HEK293 (cell line): ENCODE results near the gene DHX40.

Experiments
- HOXD13 ChIP-seq: sonication (generic); formaldehyde crosslinking; IDR thresholded peaks from 2 replicates; pipeline ENCODE4 v1.8.0; 2022; ENCODE audit warnings: missing genetic modification reagents, borderline replicate concordance
- SP7 ChIP-seq: fragments of 450-650 bp; formaldehyde crosslinking; IDR thresholded peaks from 2 replicates; pipeline ENCODE4 v1.5.1; 2016; ENCODE audit warnings: missing biosample characterization, missing genetic modification characterization
- ZBTB21 ChIP-seq: fragments of 450-650 bp; formaldehyde crosslinking; IDR thresholded peaks from 2 replicates; pipeline ENCODE4 v1.5.1; 2017; ENCODE audit warnings: missing biosample characterization, missing genetic modification characterization
- ZBTB8A ChIP-seq: fragments of 450-650 bp; formaldehyde crosslinking; IDR thresholded peaks from 2 replicates; pipeline ENCODE4 v1.5.1; 2016; ENCODE audit warnings: missing biosample characterization, missing genetic modification characterization
- ZEB2 ChIP-seq: fragments of 450-650 bp; formaldehyde crosslinking; IDR thresholded peaks from 2 replicates; pipeline ENCODE4 v1.5.1; 2016; ENCODE audit warnings: missing biosample characterization, missing genetic modification characterization
- ZFHX2 ChIP-seq: fragments of 450-650 bp; formaldehyde crosslinking; conservative IDR thresholded peaks from 2 replicates; pipeline ENCODE4 v1.5.1; 2016; ENCODE audit warnings: missing biosample characterization, missing genetic modification characterization
- ZFP37 ChIP-seq: fragments of 450-650 bp; formaldehyde crosslinking; IDR thresholded peaks from 2 replicates; pipeline ENCODE4 v1.5.1; 2016; ENCODE audit warnings: missing biosample characterization, missing genetic modification characterization
- ZNF114 ChIP-seq: fragments of 450-650 bp; formaldehyde crosslinking; IDR thresholded peaks from 2 replicates; pipeline ENCODE4 v1.5.0; 2017; ENCODE audit warnings: missing biosample characterization, missing genetic modification characterization
- ZNF121 ChIP-seq: fragments of 450-650 bp; formaldehyde crosslinking; IDR thresholded peaks from 2 replicates; pipeline ENCODE4 v1.5.1; 2016; ENCODE audit warnings: missing biosample characterization, missing genetic modification characterization
- ZNF214 ChIP-seq: fragments of 450-650 bp; formaldehyde crosslinking; IDR thresholded peaks from 2 replicates; pipeline ENCODE4 v1.5.1; 2017; ENCODE audit warnings: missing biosample characterization, mild to moderate bottlenecking, missing genetic modification characterization, borderline replicate concordance
- ZNF24 ChIP-seq: fragments of 450-650 bp; formaldehyde crosslinking; IDR thresholded peaks from 2 replicates; pipeline ENCODE4 v1.5.1; 2016; ENCODE audit warnings: missing biosample characterization, missing genetic modification characterization
- ZNF335 ChIP-seq: fragments of 450-650 bp; formaldehyde crosslinking; conservative IDR thresholded peaks from 2 replicates; pipeline ENCODE4 v1.5.1; 2016; ENCODE audit warnings: missing biosample characterization, missing genetic modification characterization
- ZNF426 ChIP-seq: fragments of 450-650 bp; formaldehyde crosslinking; IDR thresholded peaks from 2 replicates; pipeline ENCODE4 v1.5.1; 2017; ENCODE audit warnings: missing biosample characterization, missing genetic modification characterization, mild to moderate bottlenecking, inconsistent platforms, moderate library complexity
- ZNF600 ChIP-seq: fragments of 450-650 bp; formaldehyde crosslinking; IDR thresholded peaks from 2 replicates; pipeline ENCODE4 v1.5.1; 2016; ENCODE audit warnings: missing biosample characterization, missing genetic modification characterization
- ZNF654 ChIP-seq: fragments of 450-650 bp; formaldehyde crosslinking; IDR thresholded peaks from 2 replicates; pipeline ENCODE4 v1.5.1; 2016; ENCODE audit warnings: low read depth, missing biosample characterization, missing genetic modification characterization
- ZNF76 ChIP-seq: fragments of 450-650 bp; formaldehyde crosslinking; IDR thresholded peaks from 2 replicates; pipeline ENCODE4; 2016; ENCODE audit warnings: low read depth, missing biosample characterization, missing genetic modification characterization, borderline replicate concordance
- ZNF830 ChIP-seq: fragments of 450-650 bp; IDR thresholded peaks from 2 replicates; pipeline ENCODE4 v1.5.0; 2018; ENCODE audit warnings: missing biosample characterization, missing genetic modification characterization, low read depth, mild to moderate bottlenecking, moderate library complexity
- ZNF843 ChIP-seq: fragments of 450-650 bp; formaldehyde crosslinking; IDR thresholded peaks from 2 replicates; pipeline ENCODE4 v1.5.1; 2016; ENCODE audit warnings: missing biosample characterization, missing genetic modification characterization
- ZSCAN23 ChIP-seq: fragments of 450-650 bp; formaldehyde crosslinking; IDR thresholded peaks from 2 replicates; pipeline ENCODE4 v1.5.1; 2016; ENCODE audit warnings: missing biosample characterization, missing genetic modification characterization
- ZXDB ChIP-seq: fragments of 450-650 bp; formaldehyde crosslinking; IDR thresholded peaks from 2 replicates; pipeline ENCODE4 v1.5.1; 2016; ENCODE audit warnings: missing biosample characterization, missing genetic modification characterization
- TF ChIP-seq, protein P1 (sequence below): fragments of 450-650 bp; formaldehyde crosslinking; IDR thresholded peaks from 2 replicates; pipeline ENCODE4; 2016; ENCODE audit warnings: missing biosample characterization, missing genetic modification characterization
- TF ChIP-seq, protein P2 (sequence below): fragments of 450-650 bp; formaldehyde crosslinking; IDR thresholded peaks from 2 replicates; pipeline ENCODE4 v1.5.1; 2016; ENCODE audit warnings: missing biosample characterization, missing genetic modification characterization, borderline replicate concordance
- TF ChIP-seq, protein P3 (sequence below): fragments of 450-650 bp; formaldehyde crosslinking; IDR thresholded peaks from 2 replicates; pipeline ENCODE4 v1.5.1; 2017; ENCODE audit warnings: missing biosample characterization, missing genetic modification characterization
- TF ChIP-seq, protein P4 (sequence below): fragments of 450-650 bp; formaldehyde crosslinking; optimal IDR thresholded peaks from 2 replicates; pipeline ENCODE3; 2016; ENCODE audit warnings: missing biosample characterization, mild to moderate bottlenecking, missing genetic modification characterization
- TF ChIP-seq, protein P5 (sequence below): fragments of 450-650 bp; formaldehyde crosslinking; IDR thresholded peaks from 2 replicates; pipeline ENCODE4 v1.5.1; 2017; ENCODE audit warnings: missing biosample characterization, missing genetic modification characterization
- TF ChIP-seq, protein P6 (sequence below): fragments of 450-650 bp; formaldehyde crosslinking; IDR thresholded peaks from 2 replicates; pipeline ENCODE4 v1.5.1; 2016; ENCODE audit warnings: missing biosample characterization, missing genetic modification characterization
- TF ChIP-seq, protein P7 (sequence below): fragments of 450-650 bp; formaldehyde crosslinking; IDR thresholded peaks from 2 replicates; pipeline ENCODE4 v1.5.1; 2017; ENCODE audit warnings: missing biosample characterization, missing genetic modification characterization
- TF ChIP-seq, protein P8 (sequence below): fragments of 450-650 bp; IDR thresholded peaks from 2 replicates; pipeline ENCODE4 v1.5.1; 2018; ENCODE audit warnings: missing biosample characterization, mild to moderate bottlenecking, missing genetic modification characterization

Gene DHX40

DNA sequence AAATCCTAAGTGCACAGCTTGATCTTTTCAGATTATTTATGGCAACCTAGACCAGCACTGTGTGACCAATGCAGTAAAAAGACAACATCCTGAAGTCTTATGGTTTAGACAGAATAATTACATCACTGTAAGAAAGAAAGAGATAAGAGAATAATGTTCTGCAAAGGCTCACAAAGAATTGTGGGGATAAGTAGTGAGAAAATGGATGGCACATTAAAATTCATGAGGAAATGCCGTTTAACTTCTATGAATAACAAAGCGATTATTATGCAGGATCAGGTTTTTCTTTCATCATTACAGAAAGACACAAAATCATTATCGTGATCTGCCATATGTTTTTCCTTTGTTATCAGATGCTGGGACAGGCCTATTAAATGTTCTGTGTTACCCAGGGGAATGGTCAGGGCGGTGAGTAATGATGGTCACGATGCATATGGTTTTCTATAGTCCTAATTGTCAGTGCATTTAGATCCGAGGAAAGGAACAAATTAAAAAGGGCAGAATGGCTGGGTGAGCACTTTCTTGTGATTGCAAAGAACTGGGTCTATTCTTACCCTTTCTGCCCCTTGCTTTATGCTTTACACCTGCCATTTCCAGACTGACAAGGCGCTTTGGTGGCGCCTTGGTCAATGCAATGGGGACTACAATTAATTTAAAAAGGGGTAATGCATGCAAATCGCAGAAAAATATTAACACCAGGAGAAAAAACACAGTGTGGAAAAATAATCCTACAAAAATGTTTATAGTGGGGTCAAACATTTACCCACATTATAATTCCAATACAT is 18.1 kb upstream of the DHX40 start (continued):
- TF ChIP-seq, protein P1, sequence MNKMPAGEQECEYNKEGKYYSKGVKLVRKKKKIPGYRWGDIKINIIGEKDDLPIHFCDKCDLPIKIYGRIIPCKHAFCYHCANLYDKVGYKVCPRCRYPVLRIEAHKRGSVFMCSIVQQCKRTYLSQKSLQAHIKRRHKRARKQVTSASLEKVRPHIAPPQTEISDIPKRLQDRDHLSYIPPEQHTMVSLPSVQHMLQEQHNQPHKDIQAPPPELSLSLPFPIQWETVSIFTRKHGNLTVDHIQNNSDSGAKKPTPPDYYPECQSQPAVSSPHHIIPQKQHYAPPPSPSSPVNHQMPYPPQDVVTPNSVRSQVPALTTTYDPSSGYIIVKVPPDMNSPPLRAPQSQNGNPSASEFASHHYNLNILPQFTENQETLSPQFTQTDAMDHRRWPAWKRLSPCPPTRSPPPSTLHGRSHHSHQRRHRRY (tag by site-specific recombination): no peak
- TF ChIP-seq ZNF114 (tag by site-specific recombination) (no peak), ZSCAN23 (tag by site-specific recombination) (peak; percentile 95), HOXD13 (CRISPR knock-in tag) (no peak), ZNF600 (tag by site-specific recombination) (peak; percentile 93), ZNF426 (no peak), ZFHX2 (tag by site-specific recombination) (no peak), ZXDB (tag by site-specific recombination) (peak; percentile 66), ZNF830 (tag by site-specific recombination) (no peak), ZBTB8A (tag by site-specific recombination) (0 out of 2 replicates have a peak, but pooled peaks have one; percentile 18), ZNF335 (tag by site-specific recombination) (peak; percentile 46), SP7 (peak; percentile 97), ZFP37 (tag by site-specific recombination) (no peak), ZNF76 (peak; percentile 56; the same call in 1 of the 2 replicates), ZNF214 (tag by site-specific recombination) (no peak), ZNF24 (tag by site-specific recombination) (peak; percentile 89), ZBTB21 (tag by site-specific recombination) (peak; percentile 44; the same call in 1 of the 2 replicates), ZNF654 (no peak), ZEB2 (tag by site-specific recombination) (peak; percentile 91), ZNF121 (tag by site-specific recombination) (no peak), ZNF843 (tag by site-specific recombination) (peak; percentile 86; the same call in 1 of the 2 replicates)
- TF ChIP-seq, protein P2, sequence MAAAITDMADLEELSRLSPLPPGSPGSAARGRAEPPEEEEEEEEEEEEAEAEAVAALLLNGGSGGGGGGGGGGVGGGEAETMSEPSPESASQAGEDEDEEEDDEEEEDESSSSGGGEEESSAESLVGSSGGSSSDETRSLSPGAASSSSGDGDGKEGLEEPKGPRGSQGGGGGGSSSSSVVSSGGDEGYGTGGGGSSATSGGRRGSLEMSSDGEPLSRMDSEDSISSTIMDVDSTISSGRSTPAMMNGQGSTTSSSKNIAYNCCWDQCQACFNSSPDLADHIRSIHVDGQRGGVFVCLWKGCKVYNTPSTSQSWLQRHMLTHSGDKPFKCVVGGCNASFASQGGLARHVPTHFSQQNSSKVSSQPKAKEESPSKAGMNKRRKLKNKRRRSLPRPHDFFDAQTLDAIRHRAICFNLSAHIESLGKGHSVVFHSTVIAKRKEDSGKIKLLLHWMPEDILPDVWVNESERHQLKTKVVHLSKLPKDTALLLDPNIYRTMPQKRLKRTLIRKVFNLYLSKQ (tag by site-specific recombination): no peak
- TF ChIP-seq, protein P3, sequence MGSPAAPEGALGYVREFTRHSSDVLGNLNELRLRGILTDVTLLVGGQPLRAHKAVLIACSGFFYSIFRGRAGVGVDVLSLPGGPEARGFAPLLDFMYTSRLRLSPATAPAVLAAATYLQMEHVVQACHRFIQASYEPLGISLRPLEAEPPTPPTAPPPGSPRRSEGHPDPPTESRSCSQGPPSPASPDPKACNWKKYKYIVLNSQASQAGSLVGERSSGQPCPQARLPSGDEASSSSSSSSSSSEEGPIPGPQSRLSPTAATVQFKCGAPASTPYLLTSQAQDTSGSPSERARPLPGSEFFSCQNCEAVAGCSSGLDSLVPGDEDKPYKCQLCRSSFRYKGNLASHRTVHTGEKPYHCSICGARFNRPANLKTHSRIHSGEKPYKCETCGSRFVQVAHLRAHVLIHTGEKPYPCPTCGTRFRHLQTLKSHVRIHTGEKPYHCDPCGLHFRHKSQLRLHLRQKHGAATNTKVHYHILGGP (tag by site-specific recombination): 0 out of 2 replicates have a peak, but pooled peaks have one; percentile 54
- TF ChIP-seq, protein P4, sequence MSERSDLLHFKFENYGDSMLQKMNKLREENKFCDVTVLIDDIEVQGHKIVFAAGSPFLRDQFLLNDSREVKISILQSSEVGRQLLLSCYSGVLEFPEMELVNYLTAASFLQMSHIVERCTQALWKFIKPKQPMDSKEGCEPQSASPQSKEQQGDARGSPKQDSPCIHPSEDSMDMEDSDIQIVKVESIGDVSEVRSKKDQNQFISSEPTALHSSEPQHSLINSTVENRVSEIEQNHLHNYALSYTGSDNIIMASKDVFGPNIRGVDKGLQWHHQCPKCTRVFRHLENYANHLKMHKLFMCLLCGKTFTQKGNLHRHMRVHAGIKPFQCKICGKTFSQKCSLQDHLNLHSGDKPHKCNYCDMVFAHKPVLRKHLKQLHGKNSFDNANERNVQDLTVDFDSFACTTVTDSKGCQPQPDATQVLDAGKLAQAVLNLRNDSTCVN (tag by site-specific recombination): no peak
- TF ChIP-seq, protein P5, sequence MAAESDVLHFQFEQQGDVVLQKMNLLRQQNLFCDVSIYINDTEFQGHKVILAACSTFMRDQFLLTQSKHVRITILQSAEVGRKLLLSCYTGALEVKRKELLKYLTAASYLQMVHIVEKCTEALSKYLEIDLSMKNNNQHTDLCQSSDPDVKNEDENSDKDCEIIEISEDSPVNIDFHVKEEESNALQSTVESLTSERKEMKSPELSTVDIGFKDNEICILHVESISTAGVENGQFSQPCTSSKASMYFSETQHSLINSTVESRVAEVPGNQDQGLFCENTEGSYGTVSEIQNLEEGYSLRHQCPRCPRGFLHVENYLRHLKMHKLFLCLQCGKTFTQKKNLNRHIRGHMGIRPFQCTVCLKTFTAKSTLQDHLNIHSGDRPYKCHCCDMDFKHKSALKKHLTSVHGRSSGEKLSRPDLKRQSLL (tag by site-specific recombination): 0 out of 2 replicates have a peak, but pooled peaks have one; percentile 18
- TF ChIP-seq, protein P6, sequence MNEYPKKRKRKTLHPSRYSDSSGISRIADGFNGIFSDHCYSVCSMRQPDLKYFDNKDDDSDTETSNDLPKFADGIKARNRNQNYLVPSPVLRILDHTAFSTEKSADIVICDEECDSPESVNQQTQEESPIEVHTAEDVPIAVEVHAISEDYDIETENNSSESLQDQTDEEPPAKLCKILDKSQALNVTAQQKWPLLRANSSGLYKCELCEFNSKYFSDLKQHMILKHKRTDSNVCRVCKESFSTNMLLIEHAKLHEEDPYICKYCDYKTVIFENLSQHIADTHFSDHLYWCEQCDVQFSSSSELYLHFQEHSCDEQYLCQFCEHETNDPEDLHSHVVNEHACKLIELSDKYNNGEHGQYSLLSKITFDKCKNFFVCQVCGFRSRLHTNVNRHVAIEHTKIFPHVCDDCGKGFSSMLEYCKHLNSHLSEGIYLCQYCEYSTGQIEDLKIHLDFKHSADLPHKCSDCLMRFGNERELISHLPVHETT (tag by site-specific recombination): peak; percentile 96; the same call in 1 of the 2 replicates
- TF ChIP-seq, protein P7, sequence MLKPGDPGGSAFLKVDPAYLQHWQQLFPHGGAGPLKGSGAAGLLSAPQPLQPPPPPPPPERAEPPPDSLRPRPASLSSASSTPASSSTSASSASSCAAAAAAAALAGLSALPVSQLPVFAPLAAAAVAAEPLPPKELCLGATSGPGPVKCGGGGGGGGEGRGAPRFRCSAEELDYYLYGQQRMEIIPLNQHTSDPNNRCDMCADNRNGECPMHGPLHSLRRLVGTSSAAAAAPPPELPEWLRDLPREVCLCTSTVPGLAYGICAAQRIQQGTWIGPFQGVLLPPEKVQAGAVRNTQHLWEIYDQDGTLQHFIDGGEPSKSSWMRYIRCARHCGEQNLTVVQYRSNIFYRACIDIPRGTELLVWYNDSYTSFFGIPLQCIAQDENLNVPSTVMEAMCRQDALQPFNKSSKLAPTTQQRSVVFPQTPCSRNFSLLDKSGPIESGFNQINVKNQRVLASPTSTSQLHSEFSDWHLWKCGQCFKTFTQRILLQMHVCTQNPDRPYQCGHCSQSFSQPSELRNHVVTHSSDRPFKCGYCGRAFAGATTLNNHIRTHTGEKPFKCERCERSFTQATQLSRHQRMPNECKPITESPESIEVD (tag by site-specific recombination): peak; percentile 98
- TF ChIP-seq, protein P8, sequence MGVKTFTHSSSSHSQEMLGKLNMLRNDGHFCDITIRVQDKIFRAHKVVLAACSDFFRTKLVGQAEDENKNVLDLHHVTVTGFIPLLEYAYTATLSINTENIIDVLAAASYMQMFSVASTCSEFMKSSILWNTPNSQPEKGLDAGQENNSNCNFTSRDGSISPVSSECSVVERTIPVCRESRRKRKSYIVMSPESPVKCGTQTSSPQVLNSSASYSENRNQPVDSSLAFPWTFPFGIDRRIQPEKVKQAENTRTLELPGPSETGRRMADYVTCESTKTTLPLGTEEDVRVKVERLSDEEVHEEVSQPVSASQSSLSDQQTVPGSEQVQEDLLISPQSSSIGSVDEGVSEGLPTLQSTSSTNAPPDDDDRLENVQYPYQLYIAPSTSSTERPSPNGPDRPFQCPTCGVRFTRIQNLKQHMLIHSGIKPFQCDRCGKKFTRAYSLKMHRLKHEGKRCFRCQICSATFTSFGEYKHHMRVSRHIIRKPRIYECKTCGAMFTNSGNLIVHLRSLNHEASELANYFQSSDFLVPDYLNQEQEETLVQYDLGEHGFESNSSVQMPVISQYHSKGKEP (tag by site-specific recombination): peak; percentile 82
